A549 (cell line): Measurements from ENCODE around the gene ALKBH7.
A peak's percentile ranks its signal among the peaks of the same experiment; 100 is the strongest.

ENCODE experiments used
- CBX2 ChIP-seq: fragments of 200-600 bp; sonication (generic); IDR thresholded peaks from 2 replicates; pipeline ENCODE4 v1.6.1; 2016; ENCODE audit warnings: low read depth, mild to moderate bottlenecking, borderline replicate concordance
- PHF8 ChIP-seq: fragments of 200-600 bp; sonication (generic); IDR thresholded peaks from 2 replicates; pipeline ENCODE4 v1.6.1; 2016; ENCODE audit warnings: low read depth, mild to moderate bottlenecking, antibody characterized with exemption, moderate library complexity, borderline replicate concordance
- RAD21 ChIP-seq, 2 experiments: fragments of >200 bp in 1 of 2; sonication (Bioruptor Twin) in 1 of 2; formaldehyde crosslinking in 1 of 2; IDR thresholded peaks in 1 of 2; conservative IDR thresholded peaks in 1 of 2; 2 replicates in 1 of 2; 3 replicates in 1 of 2; pipeline ENCODE4 v1.6.1; 2012 to 2018; ENCODE audit warnings: inconsistent platforms in 1 of 2
- TF ChIP-seq, protein P1 (sequence below): fragments of >200 bp; sonication (Bioruptor Twin); formaldehyde crosslinking; IDR thresholded peaks from 3 replicates; pipeline ENCODE4 v1.5.1; 2016

DNA sequence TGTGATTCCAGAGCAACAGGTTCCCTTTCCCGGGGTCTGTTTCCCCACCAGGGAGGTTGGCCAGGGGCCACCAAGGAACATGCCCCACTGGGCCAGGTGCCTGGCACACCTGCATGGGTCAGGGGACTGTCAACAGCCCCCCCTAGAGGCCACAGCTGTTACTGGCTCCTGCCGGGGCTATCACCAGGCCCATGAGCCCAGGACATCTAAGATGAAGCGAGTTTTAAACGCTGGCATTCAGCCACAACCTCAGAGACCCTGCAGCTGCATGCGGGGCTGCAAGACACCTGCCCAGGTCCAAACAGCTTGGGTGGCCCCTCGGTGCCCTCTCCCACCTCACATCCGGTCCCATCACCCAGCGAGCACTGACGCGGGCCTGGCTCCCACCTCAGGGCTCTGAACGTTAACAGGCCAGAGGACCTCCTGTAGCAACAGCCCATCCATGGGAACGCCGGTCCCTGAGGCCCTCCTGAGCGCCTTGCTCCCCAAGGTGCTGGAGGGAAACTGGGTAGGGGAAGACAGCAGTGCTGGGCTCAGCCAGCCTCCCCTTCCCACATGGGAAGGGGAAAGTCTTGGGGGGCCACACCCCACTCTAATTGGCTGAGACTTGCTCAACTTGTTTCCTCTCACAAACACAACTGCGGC is 40.0 kb downstream of the ALKBH7 start:
- TF ChIP-seq CBX2 (no peak), RAD21 (conservative IDR thresholded peaks at IDR 0.05 in 1 of 2, IDR thresholded peaks at IDR 0.05 in 1 of 2) (no peak; a peak in 2 of 5 replicates), PHF8 (no peak)
- TF ChIP-seq, protein P1, sequence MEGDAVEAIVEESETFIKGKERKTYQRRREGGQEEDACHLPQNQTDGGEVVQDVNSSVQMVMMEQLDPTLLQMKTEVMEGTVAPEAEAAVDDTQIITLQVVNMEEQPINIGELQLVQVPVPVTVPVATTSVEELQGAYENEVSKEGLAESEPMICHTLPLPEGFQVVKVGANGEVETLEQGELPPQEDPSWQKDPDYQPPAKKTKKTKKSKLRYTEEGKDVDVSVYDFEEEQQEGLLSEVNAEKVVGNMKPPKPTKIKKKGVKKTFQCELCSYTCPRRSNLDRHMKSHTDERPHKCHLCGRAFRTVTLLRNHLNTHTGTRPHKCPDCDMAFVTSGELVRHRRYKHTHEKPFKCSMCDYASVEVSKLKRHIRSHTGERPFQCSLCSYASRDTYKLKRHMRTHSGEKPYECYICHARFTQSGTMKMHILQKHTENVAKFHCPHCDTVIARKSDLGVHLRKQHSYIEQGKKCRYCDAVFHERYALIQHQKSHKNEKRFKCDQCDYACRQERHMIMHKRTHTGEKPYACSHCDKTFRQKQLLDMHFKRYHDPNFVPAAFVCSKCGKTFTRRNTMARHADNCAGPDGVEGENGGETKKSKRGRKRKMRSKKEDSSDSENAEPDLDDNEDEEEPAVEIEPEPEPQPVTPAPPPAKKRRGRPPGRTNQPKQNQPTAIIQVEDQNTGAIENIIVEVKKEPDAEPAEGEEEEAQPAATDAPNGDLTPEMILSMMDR, result peak; percentile 26; the same call in 1 of the 3 replicates
